MCF 10A (cell line): ENCODE results near the gene GLCCI1. TPM values are rescaled to one million over a fixed set of nuclear protein-coding genes. Genes with fewer than 3 reads are reported as not detected.

Experiments used
- BruUV-seq: library from RNA; stranded (reverse); fragments of 400-500 nt; replicated peaks from 2 replicates; lab custom pipeline; 2021; lab: Mats Ljungman, UMichigan
- CTCF ChIA-PET: fragments of 300-600 bp; sonication (Branson Sonifier 250); formaldehyde crosslinking; extraction: SDS; loops from one replicate; lab custom pipeline; 2021; ENCODE audit warnings: antibody characterized with exemption, inconsistent platforms; lab: Yijun Ruan, JAX
- POLR2A ChIA-PET: fragments of 300-600, 350-650 bp; sonication (Branson Sonifier 250); formaldehyde crosslinking; extraction: SDS; loops from one replicate; lab custom pipeline; 2020; ENCODE audit warnings: antibody characterized with exemption, inconsistent platforms; lab: Yijun Ruan, JAX
- DNase-seq: peaks from one replicate; pipeline ENCODE4 v3.0.0-alpha.2; 2018; ENCODE audit not compliant: unreplicated experiment
- H3K27ac Mint-ChIP-seq: one replicate; pipeline ENCODE4 v1.8.0; 2022; ENCODE audit warnings: mild to moderate bottlenecking, low read depth, mixed read lengths; ENCODE audit not compliant: unreplicated experiment
- H3K27me3 Mint-ChIP-seq: one replicate; pipeline ENCODE4 v1.8.0; 2022; ENCODE audit warnings: mixed read lengths; ENCODE audit not compliant: insufficient read depth, unreplicated experiment
- H3K36me3 Mint-ChIP-seq: one replicate; pipeline ENCODE4 v1.8.0; 2022; ENCODE audit warnings: mild to moderate bottlenecking, moderate library complexity, mixed read lengths; ENCODE audit not compliant: insufficient read depth, unreplicated experiment
- H3K4me1 Mint-ChIP-seq: one replicate; pipeline ENCODE4 v1.8.0; 2022; ENCODE audit warnings: mixed read lengths; ENCODE audit not compliant: insufficient read depth, unreplicated experiment
- H3K4me3 Mint-ChIP-seq: one replicate; pipeline ENCODE4 v1.8.0; 2022; ENCODE audit warnings: mild to moderate bottlenecking, moderate library complexity, mixed read lengths; ENCODE audit not compliant: unreplicated experiment
- H3K9me3 Mint-ChIP-seq: one replicate; pipeline ENCODE4 v1.8.0; 2022; ENCODE audit warnings: mixed read lengths; ENCODE audit not compliant: unreplicated experiment
- CTCF ChIP-seq: fragments of 200-600 bp; IDR thresholded peaks from one replicate; pipeline ENCODE4 v1.8.0; 2022; ENCODE audit warnings: antibody characterized with exemption, mild to moderate bottlenecking; ENCODE audit not compliant: unreplicated experiment
- intact Hi-C: fragments of 100-400 bp; cut with micrococcal nuclease; formaldehyde crosslinking; loops from 2 replicates; pipeline ENCODE4 v1.14.1; 2022
- total RNA-seq: library from RNA; stranded (reverse); gene quantifications from 2 replicates; pipeline ENCODE4 v1.2.3, GENCODE V29; 2022

GLCCI1 gene
- total RNA-seq, 1 experiment from 2014 or later = 5.3 TPM

GRCh38 chr7:7964691-7965090 lies 3.9 kb upstream of the GLCCI1 start:
- no peak overlapping the region for H3K4me3 Mint-ChIP-seq
- H3K27me3 Mint-ChIP-seq = no peaks in the 10 kb centered on the region
- H3K4me1 Mint-ChIP-seq = peaks cover 5% of the 10 kb centered on the region
- no peak for DNase-seq
- BruUV-seq = no TSS peak
- no peak overlapping the region for H3K27ac Mint-ChIP-seq
- POLR2A ChIA-PET = interaction anchor here (0.5 to 0.6 kb wide), 3 partner anchors 28 to 274 kb away, joined by 3 read pairs; no protein-coding TSS in a partner anchor
- TF ChIP-seq CTCF = no peak
- CTCF ChIA-PET = interaction anchor here (0.5 to 0.6 kb wide), 3 partner anchors 170 to 304 kb away, joined by 3 read pairs; no protein-coding TSS in a partner anchor
- no peaks in the 10 kb centered on the region for H3K9me3 Mint-ChIP-seq
- intact Hi-C loops = loop anchor here (5.0 to 10.0 kb wide), 2 partner anchors 102 to 400 kb away; partner anchors contain the start of gene MIOS
- H3K36me3 Mint-ChIP-seq = no peaks in the 10 kb centered on the region

GRCh38 chr7:7965301-7965700 lies 3.3 kb upstream of the GLCCI1 start:
- H3K27ac Mint-ChIP-seq = no peak overlapping the region
- ChIA-PET POLR2A (interaction anchor here (0.6 to 3.5 kb wide), 4 partner anchors 182 to 325 kb away, joined by 3 to 20 read pairs (median 4); partner anchors contain the start of gene UMAD1), CTCF (interaction anchor here (0.5 to 2.5 kb wide), 3 partner anchors 30 to 270 kb away, joined by 3 to 7 read pairs (median 3); no protein-coding TSS in a partner anchor)
- BruUV-seq = no TSS peak
- DNase-seq = no peak
- H3K27me3 Mint-ChIP-seq = no peaks in the 10 kb centered on the region
- H3K36me3 Mint-ChIP-seq = no peaks in the 10 kb centered on the region
- intact Hi-C loops = loop anchor here (5.0 to 10.0 kb wide), 2 partner anchors 103 to 400 kb away; partner anchors contain the start of gene MIOS
- no peak for TF ChIP-seq CTCF
- no peak overlapping the region for H3K4me3 Mint-ChIP-seq
- H3K4me1 Mint-ChIP-seq = peaks cover 5% of the 10 kb centered on the region
- H3K9me3 Mint-ChIP-seq = no peaks in the 10 kb centered on the region

GRCh38 chr7:7966141-7966734 lies 2.4 kb upstream of the GLCCI1 start:
- no peak overlapping the region for H3K27ac Mint-ChIP-seq
- no peaks in the 10 kb centered on the region for H3K36me3 Mint-ChIP-seq
- H3K9me3 Mint-ChIP-seq = no peaks in the 10 kb centered on the region
- ChIA-PET CTCF (interaction anchor here (0.7 to 2.5 kb wide), 4 partner anchors 11 to 320 kb away, joined by 3 to 7 read pairs (median 6); no protein-coding TSS in a partner anchor), POLR2A (interaction anchor here (0.6 to 5.7 kb wide), 7 partner anchors 37 to 326 kb away, joined by 3 to 80 read pairs (median 15); partner anchors contain the start of gene UMAD1)
- no peaks in the 10 kb centered on the region for H3K27me3 Mint-ChIP-seq
- intact Hi-C loops = loop anchor here (5.0 to 10.0 kb wide), 2 partner anchors 104 to 401 kb away; partner anchors contain the start of gene MIOS
- H3K4me1 Mint-ChIP-seq = peaks cover 5% of the 10 kb centered on the region
- H3K4me3 Mint-ChIP-seq = no peak overlapping the region
- TF ChIP-seq CTCF = no peak
- no TSS peak for BruUV-seq
- no peak for DNase-seq
